Inferior parietal cortex (tissue), 1 donor: Measurements from ENCODE around the gene IL27RA.

Experiments used
- DNase-seq: peaks from one replicate; pipeline ENCODE4 v3.0.0-alpha.2; 2016; ENCODE audit errors: extremely low spot score

Gene IL27RA

GRCh38 chr19:14085309-14085995, 53.9 kb downstream of the IL27RA start, which contains the start of gene C19orf67:
C19orf67 (minus strand) TSS chr19:14085783; CDS start chr19:14085627, 156 bp downstream.
- DNase-seq: no peak

GRCh38 chr19:14086098-14086497, 54.5 kb downstream of the IL27RA start:
- no peak for DNase-seq

- DNase-seq: no peak
Observed at GRCh38 chr19:14088634-14089411, 57.3 kb downstream of the IL27RA start.

GRCh38 chr19:14089412-14089661, 57.8 kb downstream of the IL27RA start:
- no peak for DNase-seq

- no peak for DNase-seq
Observed at GRCh38 chr19:14089662-14090508, 58.3 kb downstream of the IL27RA start.

- peak; percentile 40 for DNase-seq
Observed at GRCh38 chr19:14090509-14091080, 59.0 kb downstream of the IL27RA start, which contains the start of gene SAMD1. SAMD1 (minus strand) TSS chr19:14090751.

- DNase-seq: peak; percentile 37
Observed at GRCh38 chr19:14091081-14091812, 59.7 kb downstream of the IL27RA start.

- no peak for DNase-seq
Observed at GRCh38 chr19:14091813-14092462, 60.4 kb downstream of the IL27RA start.

GRCh38 chr19:14093117-14093823, 61.7 kb downstream of the IL27RA start:
- no peak for DNase-seq

GRCh38 chr19:14094854-14095253, 63.3 kb downstream of the IL27RA start:
- no peak for DNase-seq

GRCh38 chr19:14096272-14096992, 64.9 kb downstream of the IL27RA start:
- no peak for DNase-seq

- DNase-seq: no peak
Observed at GRCh38 chr19:14097532-14098151, 66.1 kb downstream of the IL27RA start.

- DNase-seq: no peak
Observed at GRCh38 chr19:14101003-14101545, 69.5 kb downstream of the IL27RA start.

- no peak for DNase-seq
Observed at GRCh38 chr19:14102102-14102696, 70.6 kb downstream of the IL27RA start.

- DNase-seq: no peak
Observed at GRCh38 chr19:14102756-14103155, 71.2 kb downstream of the IL27RA start.
